ENCODE measurements around the gene MAPK7.

GRCh38 chr17:19360772-19361171 is 17.5 kb upstream of the MAPK7 start:
- TF ChIP-seq, protein P1, sequence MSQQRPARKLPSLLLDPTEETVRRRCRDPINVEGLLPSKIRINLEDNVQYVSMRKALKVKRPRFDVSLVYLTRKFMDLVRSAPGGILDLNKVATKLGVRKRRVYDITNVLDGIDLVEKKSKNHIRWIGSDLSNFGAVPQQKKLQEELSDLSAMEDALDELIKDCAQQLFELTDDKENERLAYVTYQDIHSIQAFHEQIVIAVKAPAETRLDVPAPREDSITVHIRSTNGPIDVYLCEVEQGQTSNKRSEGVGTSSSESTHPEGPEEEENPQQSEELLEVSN (IDR thresholded peaks at IDR 0.05; ENCODE audit: borderline replicate concordance in 1 of 2, extremely low read depth in 1 of 2, insufficient read depth in 1 of 2, insufficient read length in 1 of 2, low read depth in 1 of 2, low read length in 1 of 2, poor library complexity in 1 of 2, severe bottlenecking in 1 of 2): no peak
- TF ChIP-seq ZNF184 (CRISPR knock-in tag; IDR thresholded peaks at IDR 0.05): no peak
- TF ChIP-seq ZNF3 (CRISPR knock-in tag; IDR thresholded peaks at IDR 0.05): no peak
- no peak for TF ChIP-seq EZH2 (IDR thresholded peaks at IDR 0.05; ENCODE audit: borderline replicate concordance, low read depth, low read length)
- TF ChIP-seq ZNF717 (CRISPR knock-in tag; IDR thresholded peaks at IDR 0.05): no peak
- TF ChIP-seq, protein P2, sequence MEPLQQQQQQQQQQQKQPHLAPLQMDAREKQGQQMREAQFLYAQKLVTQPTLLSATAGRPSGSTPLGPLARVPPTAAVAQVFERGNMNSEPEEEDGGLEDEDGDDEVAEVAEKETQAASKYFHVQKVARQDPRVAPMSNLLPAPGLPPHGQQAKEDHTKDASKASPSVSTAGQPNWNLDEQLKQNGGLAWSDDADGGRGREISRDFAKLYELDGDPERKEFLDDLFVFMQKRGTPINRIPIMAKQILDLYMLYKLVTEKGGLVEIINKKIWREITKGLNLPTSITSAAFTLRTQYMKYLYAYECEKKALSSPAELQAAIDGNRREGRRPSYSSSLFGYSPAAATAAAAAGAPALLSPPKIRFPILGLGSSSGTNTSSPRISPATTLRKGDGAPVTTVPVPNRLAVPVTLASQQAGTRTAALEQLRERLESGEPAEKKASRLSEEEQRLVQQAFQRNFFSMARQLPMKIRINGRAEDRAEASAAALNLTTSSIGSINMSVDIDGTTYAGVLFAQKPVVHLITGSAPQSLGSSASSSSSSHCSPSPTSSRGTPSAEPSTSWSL (CRISPR knock-in tag; IDR thresholded peaks at IDR 0.05; ENCODE audit: borderline replicate concordance): no peak
- no peak for TF ChIP-seq ZNF75A (CRISPR knock-in tag; IDR thresholded peaks at IDR 0.05)
- TF ChIP-seq RHOXF2B (CRISPR knock-in tag; conservative IDR thresholded peaks at IDR 0.05): no peak
- TF ChIP-seq, protein P3, sequence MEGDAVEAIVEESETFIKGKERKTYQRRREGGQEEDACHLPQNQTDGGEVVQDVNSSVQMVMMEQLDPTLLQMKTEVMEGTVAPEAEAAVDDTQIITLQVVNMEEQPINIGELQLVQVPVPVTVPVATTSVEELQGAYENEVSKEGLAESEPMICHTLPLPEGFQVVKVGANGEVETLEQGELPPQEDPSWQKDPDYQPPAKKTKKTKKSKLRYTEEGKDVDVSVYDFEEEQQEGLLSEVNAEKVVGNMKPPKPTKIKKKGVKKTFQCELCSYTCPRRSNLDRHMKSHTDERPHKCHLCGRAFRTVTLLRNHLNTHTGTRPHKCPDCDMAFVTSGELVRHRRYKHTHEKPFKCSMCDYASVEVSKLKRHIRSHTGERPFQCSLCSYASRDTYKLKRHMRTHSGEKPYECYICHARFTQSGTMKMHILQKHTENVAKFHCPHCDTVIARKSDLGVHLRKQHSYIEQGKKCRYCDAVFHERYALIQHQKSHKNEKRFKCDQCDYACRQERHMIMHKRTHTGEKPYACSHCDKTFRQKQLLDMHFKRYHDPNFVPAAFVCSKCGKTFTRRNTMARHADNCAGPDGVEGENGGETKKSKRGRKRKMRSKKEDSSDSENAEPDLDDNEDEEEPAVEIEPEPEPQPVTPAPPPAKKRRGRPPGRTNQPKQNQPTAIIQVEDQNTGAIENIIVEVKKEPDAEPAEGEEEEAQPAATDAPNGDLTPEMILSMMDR (IDR thresholded peaks at IDR 0.05 in 2 of 3, conservative IDR thresholded peaks at IDR 0.05 in 1 of 3; ENCODE audit: insufficient read depth in 2 of 3, low read depth in 1 of 3, low read length in 3 of 3): no peak
- no peak for TF ChIP-seq PREB (CRISPR knock-in tag; IDR thresholded peaks at IDR 0.05)
- TF ChIP-seq E4F1 (CRISPR knock-in tag; IDR thresholded peaks at IDR 0.05; ENCODE audit: borderline replicate concordance): no peak
- TF ChIP-seq ATF1 (CRISPR knock-in tag; IDR thresholded peaks at IDR 0.05): no peak
- TF ChIP-seq ATF1 (tag; IDR thresholded peaks at IDR 0.05): no peak

Measured in K562 (cell line).